ENCODE data around the gene ACACA. TPM values are rescaled to one million over a fixed set of nuclear protein-coding genes. Genes with fewer than 3 reads are reported as not detected.
A peak's percentile ranks its signal among the peaks of the same experiment; 100 is the strongest.

Gene ACACA
- polyA plus RNA-seq, 4 donors = 31.1 to 50.1 (median 38.6) TPM

- no peak for DNase-seq (ENCODE audit: low read depth in 4 of 4, low spot score in 2 of 4)
These were observed 351.7 kb downstream of the ACACA start for GRCh38 chr17:37054894-37055293.

DNA sequence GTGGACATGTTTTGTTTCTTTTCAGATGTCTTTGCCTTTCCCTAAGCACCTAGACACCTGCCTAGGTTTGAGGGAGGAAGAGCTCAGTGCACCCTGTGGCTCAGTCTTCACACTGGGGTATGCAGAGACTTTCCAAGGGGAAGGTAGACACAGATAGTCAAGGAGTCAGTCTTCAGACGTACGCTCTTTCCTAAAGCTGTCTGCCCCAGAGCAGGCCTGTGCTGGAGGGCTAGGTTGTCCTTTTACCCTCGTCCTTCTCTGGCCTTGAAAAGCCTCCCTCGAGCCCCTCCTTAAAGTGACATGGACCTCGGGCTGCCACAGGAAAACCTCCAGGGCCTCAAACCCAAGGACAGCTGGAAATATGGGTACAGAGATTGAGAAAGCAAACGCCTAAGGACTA is 354.2 kb downstream of the ACACA start:
- DNase-seq (ENCODE audit: low read depth in 4 of 4, low spot score in 2 of 4) = no peak

DNA sequence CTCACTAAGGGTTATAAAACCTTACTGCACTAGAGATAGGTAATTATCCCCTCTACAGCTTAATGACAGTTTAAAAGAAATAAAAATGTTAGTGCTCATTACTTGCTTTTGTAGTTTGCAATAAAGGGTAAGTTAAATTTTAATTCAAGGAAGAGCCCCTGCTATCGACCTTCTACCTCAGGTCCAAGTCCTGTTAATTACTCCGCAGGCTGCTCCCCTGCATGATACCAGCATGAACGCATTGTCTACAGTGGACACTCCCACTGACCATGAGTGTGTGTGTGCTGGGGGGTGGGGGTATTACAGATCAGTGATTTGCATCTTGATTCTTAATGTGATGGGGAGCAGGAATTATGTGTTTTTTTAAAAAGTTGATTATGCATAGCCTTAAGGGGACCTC is 354.8 kb downstream of the ACACA start:
- no peak for DNase-seq (ENCODE audit: low read depth in 4 of 4, low spot score in 2 of 4)

DNA sequence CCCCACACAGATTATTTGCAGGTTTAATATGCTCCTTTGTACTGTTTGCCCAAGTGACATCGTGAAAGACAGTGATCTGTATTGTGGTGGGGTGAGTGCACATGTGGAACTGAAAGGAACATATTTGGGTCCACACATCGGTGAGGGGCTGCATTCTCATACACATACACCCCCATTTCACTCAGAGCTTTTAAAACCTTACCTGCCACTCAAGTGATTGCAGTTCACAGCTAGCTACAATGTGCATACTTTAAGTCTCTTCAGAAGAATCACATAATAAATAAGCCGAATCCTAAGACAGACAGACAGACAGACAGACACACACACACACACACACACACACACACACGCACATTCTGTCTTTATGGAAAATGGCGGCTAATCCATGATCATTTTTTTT is 355.3 kb downstream of the ACACA start:
- DNase-seq (ENCODE audit: low read depth in 4 of 4, low spot score in 2 of 4) = no peak

- DNase-seq (ENCODE audit: low read depth in 4 of 4, low spot score in 2 of 4) = no peak
These were observed 355.7 kb downstream of the ACACA start for GRCh38 chr17:37050920-37051319.

GRCh38 chr17:37048811-37049210 is 357.8 kb downstream of the ACACA start:
- DNase-seq (ENCODE audit: low read depth in 4 of 4, low spot score in 2 of 4) = no peak

DNA sequence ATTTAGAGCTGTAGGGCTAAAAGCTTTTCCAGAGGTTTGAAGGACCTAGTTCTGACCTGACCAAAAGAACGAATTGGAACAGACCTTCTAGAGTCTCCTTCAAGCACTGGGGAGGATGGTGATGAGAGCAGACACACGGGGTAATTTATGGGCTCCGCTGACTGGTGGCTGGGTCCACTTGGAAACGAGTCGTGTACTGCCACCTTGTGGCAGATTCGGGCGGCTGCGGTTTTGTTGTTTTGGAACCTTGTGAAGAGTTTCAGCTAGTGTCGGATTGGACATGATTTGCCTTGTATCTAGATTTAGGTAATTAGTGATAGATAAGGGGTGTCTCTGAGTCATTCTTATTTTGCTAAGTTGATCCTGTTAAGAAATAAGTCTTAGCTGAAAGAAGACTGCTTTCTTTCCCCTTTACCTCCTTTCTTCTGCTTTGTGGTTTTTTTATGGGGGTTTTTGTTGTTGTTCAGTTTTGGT is 359.0 kb downstream of the ACACA start:
- peak; percentile 55 to 87 (median 66) for DNase-seq (ENCODE audit: low read depth in 4 of 4, low spot score in 2 of 4)

- no peak for DNase-seq (ENCODE audit: low read depth in 4 of 4, low spot score in 2 of 4)
These were observed 361.2 kb downstream of the ACACA start for GRCh38 chr17:37045351-37045922.

DNA sequence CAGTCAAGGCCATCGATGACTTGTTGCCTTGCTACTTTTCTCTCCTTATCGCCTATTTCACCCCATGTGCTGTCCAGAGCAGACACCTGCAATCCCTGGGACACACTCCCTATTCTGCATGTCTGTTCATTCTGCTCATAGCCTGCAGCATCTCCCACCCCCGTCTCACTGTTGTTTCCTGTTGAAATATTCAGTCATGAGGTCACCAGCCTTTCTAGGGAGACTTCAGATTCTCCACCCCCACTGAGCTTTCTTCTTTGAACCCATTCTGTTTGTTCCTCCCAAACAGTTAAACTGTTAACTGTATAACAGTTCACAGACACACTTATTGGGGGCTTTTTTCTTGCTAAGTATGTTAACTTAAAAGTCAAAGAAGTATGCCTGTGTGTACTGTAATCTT is 363.4 kb downstream of the ACACA start:
- DNase-seq (ENCODE audit: low read depth in 4 of 4, low spot score in 2 of 4) = no peak

GRCh38 chr17:37041932-37042331 is 364.7 kb downstream of the ACACA start:
- DNase-seq (ENCODE audit: low read depth in 4 of 4, low spot score in 2 of 4) = no peak

- DNase-seq (ENCODE audit: low read depth in 4 of 4, low spot score in 2 of 4) = no peak
These were observed 367.4 kb downstream of the ACACA start for GRCh38 chr17:37039269-37039668.

GRCh38 chr17:37037590-37038155 is 369.0 kb downstream of the ACACA start:
- DNase-seq (ENCODE audit: low read depth in 4 of 4, low spot score in 2 of 4) = no peak

Other genes with a start within 250 kb of the ACACA start
- gene C17orf78, start 30.9 kb downstream of the ACACA start, polyA plus RNA-seq (ENCODE audit: insufficient read length in 4 of 4) = under 1 TPM in 2 of 4 donors, not detected in 2; 0.38 to 0.42 TPM
- gene TADA2A, start 50 bp upstream of the ACACA start, polyA plus RNA-seq (ENCODE audit: insufficient read length in 4 of 4) = 10 to 100 TPM; 12.9 to 29.1 (median 26.9) TPM
- gene DUSP14, start 83.1 kb upstream of the ACACA start, polyA plus RNA-seq (ENCODE audit: insufficient read length in 4 of 4) = 10 to 100 TPM; 14.0 to 16.5 (median 15.3) TPM
- gene SYNRG, start 202.6 kb upstream of the ACACA start, polyA plus RNA-seq (ENCODE audit: insufficient read length in 4 of 4) = 10 to 100 TPM; 35.9 to 46.5 (median 42.4) TPM
- gene DDX52, start 236.6 kb upstream of the ACACA start, polyA plus RNA-seq (ENCODE audit: insufficient read length in 4 of 4) = 10 to 100 TPM; 36.3 to 45.3 (median 42.1) TPM

Data from left renal cortex interstitium (tissue), 4 donors.